ENCODE measurements around the gene RGSL1.
"Not testable (repeated sequence)": the region's sequence is repeated elsewhere in the genome, so short reads cannot be mapped to it uniquely, and the experiment has no call there.

RGSL1 gene

GRCh38 chr1:182446033-182446669, 3.8 kb upstream of the RGSL1 start:
- DNase-seq (ENCODE audit: low spot score), result peak; percentile 25

DNA sequence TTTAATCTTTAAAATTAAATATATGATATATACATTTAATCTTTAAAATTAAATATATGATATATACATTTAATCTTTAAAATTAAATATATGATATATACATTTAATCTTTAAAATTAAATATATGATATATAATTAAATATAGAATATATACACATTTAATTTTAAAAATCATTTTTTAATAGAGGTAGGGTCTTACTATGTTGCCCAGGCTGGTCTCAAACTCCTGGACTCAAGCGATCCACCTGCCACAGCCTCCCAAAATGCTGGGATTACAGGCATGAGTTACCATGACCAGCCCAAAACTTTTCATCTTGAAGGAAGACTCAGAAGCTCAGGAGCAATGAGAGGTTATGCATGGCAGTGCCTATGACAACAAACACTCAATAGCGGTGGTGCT, 2.8 kb upstream of the RGSL1 start:
- not testable (repeated sequence) for DNase-seq (ENCODE audit: low spot score)

- no peak for DNase-seq (ENCODE audit: low spot score)
Observed at GRCh38 chr1:182447660-182448059, 2.3 kb upstream of the RGSL1 start.

GRCh38 chr1:182453631-182454030, 3.7 kb downstream of the RGSL1 start:
- DNase-seq (ENCODE audit: low spot score), result no peak

DNA sequence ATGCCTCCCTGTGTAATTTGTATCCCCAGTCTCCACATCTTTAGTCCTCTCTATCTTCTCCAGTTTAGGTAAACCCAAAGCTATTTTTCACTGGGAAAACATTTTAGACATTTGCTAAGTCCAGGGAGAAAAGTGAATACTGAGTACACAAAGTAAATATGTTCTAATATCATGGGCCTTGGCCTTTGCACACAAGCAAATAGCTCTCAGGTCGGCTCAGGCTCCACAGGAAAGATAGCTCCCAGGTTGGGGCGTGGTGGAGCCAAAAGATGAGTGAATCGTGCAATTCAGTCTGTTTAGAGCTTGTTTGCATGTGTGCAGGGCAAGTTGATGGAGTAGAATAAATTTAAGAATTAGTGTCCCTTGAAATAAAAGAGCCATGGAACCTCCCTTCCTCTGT, 7.9 kb downstream of the RGSL1 start:
- no peak for DNase-seq (ENCODE audit: low spot score)

- DNase-seq (ENCODE audit: low spot score), result no peak
Observed at GRCh38 chr1:182459949-182460348, 10.0 kb downstream of the RGSL1 start.

DNA sequence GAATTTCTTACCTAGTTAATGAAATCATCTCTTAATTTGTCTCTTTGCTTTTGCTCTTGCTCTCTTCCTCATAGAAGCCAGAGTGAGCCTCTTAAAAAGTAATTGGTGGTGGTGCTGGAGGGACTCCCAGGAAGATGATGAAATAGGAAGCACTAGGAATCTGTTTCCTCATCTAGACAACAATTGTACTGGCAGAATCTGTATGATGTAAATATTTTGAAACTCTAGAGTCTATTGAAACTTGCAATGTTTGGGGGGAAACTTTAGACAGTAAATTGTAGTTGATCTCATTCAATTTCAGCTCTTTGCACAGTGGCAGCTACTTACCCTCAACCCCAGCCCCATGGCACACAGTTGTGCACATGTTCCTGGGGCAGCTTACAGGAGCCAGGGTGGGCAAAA, 10.6 kb downstream of the RGSL1 start:
- DNase-seq (ENCODE audit: low spot score), result no peak

GRCh38 chr1:182473556-182473955, 23.6 kb downstream of the RGSL1 start:
- DNase-seq (ENCODE audit: low spot score), result no peak

GRCh38 chr1:182476625-182477024, 26.7 kb downstream of the RGSL1 start:
- DNase-seq (ENCODE audit: low spot score), result no peak

GRCh38 chr1:182478238-182478637, 28.3 kb downstream of the RGSL1 start:
- no peak for DNase-seq (ENCODE audit: low spot score)

GRCh38 chr1:182484067-182484466, 34.1 kb downstream of the RGSL1 start:
- DNase-seq (ENCODE audit: low spot score), result no peak

DNA sequence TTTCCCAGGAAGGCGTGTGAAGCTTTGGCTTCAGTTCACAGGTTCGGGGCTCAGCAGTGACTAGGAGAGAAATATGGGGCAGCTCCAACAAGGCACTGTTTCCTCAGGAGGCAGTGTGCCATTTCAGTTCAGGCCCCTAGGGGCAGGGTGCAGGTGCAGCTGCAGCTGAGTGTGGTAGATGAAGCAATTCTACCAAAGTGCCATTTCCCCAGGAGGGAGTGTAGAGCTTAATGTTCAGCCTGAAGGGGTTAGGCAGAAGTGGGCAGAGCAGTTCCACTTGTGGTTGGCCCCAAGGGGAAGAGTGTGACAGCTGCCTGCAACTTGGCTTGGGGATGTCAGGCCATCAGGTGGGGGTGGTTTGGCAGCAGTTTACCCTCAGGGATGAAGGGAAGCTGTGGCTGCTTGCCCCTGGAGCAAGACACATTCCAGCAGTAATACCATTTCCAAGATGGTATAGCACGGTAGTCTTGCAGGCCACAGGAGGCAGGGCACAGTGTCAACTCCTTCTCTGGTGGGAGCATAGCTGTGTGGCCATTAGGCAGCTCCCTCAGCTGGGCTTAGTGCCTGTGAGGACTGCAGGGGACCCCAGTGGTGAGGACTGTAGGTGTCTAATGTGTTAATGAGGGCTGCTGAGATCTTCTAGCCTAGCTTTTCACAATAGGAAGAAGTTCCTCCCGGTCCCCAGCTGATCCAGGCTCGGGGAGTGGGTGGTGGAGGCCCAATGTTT, 34.7 kb downstream of the RGSL1 start:
- peak; percentile 7 for DNase-seq (ENCODE audit: low spot score)

- DNase-seq (ENCODE audit: low spot score), result no peak
Observed at GRCh38 chr1:182485861-182486260, 35.9 kb downstream of the RGSL1 start.

GRCh38 chr1:182488803-182489202, 38.9 kb downstream of the RGSL1 start:
- no peak for DNase-seq (ENCODE audit: low spot score)

- DNase-seq (ENCODE audit: low spot score), result no peak
Observed at GRCh38 chr1:182493063-182493462, 43.1 kb downstream of the RGSL1 start.

GRCh38 chr1:182495002-182495401, 45.1 kb downstream of the RGSL1 start:
- DNase-seq (ENCODE audit: low spot score), result no peak

DNA sequence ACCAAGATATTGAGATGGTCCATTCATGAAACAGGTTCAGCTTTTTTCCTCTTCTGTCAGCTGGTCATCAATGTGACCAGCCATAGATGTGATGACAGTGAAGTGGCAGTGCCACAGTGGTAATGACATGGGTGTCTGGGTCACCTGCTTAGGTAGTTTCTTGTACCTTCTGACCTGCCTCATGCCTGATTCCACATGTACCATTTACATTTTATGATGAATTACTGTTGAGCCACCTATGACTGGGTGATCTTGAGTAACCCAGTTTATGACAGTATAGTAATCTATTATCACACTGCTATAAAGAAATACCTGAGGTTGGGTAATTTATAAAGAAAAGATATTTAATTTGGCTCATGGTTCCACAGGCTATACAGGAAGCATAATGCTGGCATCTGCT, 45.7 kb downstream of the RGSL1 start:
- no peak for DNase-seq (ENCODE audit: low spot score)

DNA sequence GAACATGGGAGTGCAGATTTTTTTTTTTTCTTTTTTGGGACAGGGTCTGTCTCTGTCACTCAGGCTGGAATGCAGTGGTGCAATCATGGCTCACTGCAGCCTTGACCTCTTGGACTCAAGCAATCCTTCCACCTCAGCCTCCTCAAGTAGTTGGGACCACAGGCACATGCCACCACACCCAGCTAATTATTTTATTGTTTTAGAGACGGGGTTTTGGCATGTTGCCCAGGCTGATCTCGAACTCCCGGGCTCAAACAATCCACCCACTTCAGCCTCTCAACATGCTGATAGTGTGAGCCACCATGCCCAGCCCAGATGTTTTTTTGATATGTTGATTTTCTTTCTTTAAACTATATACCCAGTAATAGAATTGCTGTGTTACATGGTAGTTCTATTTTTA, 57.7 kb downstream of the RGSL1 start:
- no peak for DNase-seq (ENCODE audit: low spot score)

DNA sequence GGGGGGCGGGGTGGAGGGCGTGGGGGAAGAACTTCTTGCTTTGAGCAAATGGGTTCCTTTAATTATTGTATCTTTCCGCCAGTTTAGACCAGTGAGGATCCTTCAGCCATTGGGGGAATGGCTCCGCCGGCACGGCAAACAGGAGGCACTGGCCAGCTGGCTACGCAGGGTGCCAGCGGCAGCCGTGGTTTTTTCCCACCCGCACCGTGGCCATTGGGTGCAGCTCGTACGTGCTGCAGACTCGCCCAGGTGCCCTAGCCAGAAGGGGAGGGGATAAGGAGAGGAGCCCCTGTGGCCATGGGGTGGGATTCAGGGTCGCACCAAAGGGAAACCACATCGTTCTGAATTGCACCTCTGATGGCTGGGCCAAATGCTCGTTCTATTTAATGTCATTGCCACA, 65.6 kb downstream of the RGSL1 start:
- no peak for DNase-seq (ENCODE audit: low spot score)

DNA sequence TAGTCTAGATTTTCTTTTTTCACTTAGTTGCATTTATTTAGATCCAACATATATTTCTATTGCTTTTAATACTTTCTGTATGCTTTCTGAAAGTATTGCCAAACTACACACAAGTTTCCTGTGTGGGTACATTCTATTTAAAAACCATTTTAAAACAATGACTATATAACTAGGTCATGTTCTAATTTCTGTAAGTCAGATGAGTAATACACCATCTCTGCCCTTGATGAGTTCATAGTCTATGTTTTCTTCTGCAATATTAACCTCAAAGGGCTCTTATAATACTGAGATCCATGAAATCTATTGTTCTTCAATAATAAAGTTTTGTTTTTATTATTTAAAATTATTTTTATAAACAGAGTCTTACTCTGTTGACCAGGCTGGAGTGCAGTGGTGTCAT, 70.8 kb downstream of the RGSL1 start:
- DNase-seq (ENCODE audit: low spot score), result no peak

GRCh38 chr1:182525342-182525741, 75.4 kb downstream of the RGSL1 start:
- DNase-seq (ENCODE audit: low spot score), result no peak

GRCh38 chr1:182527680-182528079, 77.7 kb downstream of the RGSL1 start:
- no peak for DNase-seq (ENCODE audit: low spot score)

GRCh38 chr1:182528206-182528605, 78.3 kb downstream of the RGSL1 start:
- DNase-seq (ENCODE audit: low spot score), result not testable (repeated sequence)

DNA sequence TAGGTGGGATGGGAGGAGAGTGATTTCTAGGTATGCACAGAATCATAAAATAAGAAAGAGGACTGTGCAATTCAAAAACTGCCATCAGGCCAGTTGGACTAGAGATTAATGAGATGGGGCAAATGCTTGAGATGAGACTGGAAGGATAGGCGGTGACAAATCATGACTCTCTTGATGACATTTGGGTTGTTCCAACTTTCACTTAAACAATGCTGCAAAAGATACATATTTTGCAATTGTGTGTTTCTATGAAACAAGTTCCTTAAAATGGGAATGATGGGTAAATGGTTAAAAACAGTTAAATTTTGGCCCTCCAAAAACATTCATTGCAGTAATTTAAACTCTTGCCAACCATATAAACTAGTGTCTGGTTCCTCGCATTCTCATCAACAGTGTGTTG, 84.0 kb downstream of the RGSL1 start:
- DNase-seq (ENCODE audit: low spot score), result no peak

Data from Ammon's horn (tissue), 1 donor.